GM12874 (cell line): ENCODE results near the gene KLHL28.

Experiments used
- TF ChIP-seq, protein P1 (sequence below): IDR thresholded peaks from 2 replicates; pipeline ENCODE4 v1.5.1; 2011; ENCODE audit warnings: low read depth, mild to moderate bottlenecking, control low read depth, low read length, moderate library complexity; ENCODE audit not compliant: insufficient read depth

KLHL28 gene

DNA sequence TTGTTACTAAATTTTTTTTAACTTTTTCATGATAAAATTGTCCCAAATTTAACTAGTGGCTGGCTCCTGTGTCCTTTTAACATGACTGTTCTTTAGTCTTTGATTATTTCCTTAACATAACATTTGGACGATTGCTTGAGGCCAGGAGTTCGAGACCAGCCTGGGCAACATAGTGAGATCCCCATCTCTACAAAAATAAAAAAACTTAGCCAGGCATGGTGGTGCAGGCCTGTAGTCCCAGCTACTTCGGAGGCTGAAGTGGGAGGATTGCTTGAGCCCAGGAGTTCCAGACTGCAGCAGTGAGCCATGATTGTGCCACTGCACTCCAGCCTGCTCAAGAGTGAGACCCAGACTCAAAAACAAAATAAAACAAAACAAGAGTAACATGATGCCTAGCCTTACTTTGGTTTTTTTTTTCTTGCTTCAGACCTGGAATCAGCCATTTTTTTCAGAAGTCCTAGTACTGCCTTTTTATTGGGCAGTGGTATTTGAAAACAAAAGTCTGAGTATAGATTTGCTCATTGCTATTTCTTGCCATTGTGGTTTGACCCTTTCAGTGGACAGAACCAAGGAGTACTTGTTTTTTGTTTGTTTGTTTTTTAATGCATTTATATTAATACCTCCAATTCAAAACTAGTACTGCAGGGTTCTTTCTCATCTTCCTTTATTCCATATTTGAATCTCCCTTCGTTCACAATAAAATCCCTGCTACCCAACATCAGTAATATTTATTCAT lies 5.0 kb upstream of the KLHL28 start:
- TF ChIP-seq, protein P1, sequence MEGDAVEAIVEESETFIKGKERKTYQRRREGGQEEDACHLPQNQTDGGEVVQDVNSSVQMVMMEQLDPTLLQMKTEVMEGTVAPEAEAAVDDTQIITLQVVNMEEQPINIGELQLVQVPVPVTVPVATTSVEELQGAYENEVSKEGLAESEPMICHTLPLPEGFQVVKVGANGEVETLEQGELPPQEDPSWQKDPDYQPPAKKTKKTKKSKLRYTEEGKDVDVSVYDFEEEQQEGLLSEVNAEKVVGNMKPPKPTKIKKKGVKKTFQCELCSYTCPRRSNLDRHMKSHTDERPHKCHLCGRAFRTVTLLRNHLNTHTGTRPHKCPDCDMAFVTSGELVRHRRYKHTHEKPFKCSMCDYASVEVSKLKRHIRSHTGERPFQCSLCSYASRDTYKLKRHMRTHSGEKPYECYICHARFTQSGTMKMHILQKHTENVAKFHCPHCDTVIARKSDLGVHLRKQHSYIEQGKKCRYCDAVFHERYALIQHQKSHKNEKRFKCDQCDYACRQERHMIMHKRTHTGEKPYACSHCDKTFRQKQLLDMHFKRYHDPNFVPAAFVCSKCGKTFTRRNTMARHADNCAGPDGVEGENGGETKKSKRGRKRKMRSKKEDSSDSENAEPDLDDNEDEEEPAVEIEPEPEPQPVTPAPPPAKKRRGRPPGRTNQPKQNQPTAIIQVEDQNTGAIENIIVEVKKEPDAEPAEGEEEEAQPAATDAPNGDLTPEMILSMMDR, result no peak

DNA sequence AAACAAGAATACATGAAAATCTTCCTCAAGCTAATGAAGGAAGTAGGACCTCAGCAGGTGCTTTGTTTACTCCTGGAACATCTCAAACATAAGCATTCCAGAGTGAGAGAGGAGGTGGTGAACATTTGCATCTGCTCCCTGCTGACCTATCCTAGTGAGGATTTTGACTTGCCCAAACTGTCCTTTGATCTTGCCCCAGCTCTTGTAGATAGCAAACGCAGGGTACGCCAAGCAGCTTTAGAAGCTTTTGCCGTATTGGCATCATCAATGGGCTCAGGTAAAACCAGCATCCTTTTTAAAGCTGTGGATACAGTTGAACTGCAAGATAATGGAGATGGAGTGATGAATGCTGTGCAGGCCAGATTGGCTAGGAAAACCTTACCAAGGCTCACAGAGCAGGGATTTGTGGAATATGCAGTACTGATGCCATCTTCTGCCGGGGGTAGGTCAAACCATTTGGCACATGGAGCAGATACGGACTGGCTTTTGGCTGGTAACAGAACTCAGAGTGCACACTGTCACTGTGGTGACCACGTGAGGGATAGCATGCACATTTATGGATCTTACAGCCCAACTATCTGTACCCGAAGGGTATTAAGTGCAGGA lies 2.1 kb upstream of the KLHL28 start:
- TF ChIP-seq, protein P1, result no peak

DNA sequence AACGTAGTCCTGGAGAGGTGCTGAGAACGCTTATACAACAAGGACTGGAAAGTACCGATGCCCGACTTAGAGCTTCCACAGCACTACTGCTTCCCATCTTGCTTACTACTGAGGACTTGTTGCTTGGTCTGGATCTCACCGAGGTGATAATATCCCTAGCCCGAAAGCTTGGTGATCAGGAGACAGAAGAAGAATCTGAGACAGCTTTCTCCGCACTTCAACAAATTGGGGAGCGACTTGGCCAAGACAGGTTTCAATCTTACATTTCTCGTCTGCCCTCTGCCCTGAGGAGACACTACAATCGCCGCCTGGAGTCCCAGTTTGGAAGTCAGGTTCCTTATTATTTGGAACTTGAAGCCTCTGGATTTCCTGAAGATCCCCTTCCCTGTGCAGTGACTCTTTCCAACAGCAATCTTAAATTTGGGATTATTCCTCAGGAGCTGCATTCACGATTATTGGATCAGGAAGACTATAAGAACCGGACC lies 1.3 kb upstream of the KLHL28 start:
- TF ChIP-seq, protein P1, result no peak

DNA sequence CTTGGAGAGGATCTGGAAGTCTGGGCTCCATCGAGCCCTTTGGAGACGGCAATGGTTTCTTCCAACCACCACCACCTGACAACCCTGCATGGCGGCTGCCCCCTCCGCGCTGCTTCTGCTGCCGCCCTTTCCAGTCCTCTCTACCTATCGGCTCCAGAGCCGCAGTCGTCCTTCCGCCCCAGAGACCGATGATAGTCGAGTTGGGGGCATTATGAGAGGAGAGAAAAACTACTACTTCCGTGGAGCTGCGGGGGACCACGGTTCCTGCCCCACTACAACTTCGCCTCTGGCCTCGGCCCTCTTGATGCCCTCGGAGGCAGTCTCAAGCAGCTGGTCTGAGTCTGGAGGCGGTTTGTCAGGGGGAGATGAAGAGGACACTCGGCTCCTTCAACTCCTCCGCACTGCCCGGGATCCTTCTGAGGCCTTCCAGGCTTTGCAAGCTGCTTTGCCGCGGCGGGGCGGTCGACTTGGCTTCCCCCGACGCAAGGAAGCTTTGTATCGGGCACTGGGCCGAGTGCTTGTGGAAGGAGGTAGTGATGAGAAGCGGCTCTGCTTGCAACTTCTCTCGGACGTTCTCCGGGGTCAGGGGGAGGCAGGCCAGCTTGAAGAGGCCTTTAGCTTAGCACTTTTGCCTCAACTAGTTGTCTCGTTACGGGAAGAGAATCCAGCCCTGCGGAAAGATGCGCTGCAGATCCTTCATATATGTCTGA lies 742 bp upstream of the KLHL28 start:
- TF ChIP-seq, protein P1, result no peak

DNA sequence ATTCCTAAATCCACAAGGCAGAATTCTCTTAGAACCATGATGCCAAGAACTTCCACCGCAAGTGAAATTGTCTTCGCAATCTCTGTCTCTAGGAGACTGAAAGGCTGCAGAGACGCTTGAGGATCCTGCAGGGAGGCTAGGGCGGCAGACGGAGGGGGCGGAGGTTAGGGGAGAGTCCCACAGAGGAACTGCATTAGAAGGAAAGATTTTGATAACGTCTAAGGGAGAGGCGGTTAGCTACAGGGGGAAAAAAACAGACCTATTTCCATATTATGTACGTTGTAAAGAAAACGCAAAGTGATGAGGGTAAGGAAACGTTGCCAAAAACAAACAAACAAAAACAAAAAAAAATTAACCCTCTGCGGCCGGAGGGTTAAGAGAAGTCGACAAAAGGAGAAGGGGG lies 595 bp downstream of the KLHL28 start:
- TF ChIP-seq, protein P1, result no peak

DNA sequence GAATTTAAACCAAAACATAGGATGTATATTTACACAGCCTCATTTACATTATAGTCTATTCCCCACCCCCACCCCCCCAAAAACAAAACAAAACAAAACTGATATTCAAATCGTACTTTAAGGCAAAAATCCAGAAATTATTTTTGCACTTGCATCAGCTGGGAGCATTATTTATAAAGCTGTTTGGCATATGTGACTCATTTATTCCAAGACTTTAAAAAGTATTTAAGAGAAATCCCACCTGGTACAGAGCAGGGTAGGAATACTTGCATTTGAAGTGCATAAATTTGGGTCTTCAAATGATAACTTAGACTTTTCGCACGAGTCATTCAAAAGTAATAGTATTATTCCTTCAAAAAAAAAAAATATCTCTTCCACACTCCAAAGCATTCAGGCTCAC lies 1.1 kb downstream of the KLHL28 start:
- TF ChIP-seq, protein P1, result no peak

DNA sequence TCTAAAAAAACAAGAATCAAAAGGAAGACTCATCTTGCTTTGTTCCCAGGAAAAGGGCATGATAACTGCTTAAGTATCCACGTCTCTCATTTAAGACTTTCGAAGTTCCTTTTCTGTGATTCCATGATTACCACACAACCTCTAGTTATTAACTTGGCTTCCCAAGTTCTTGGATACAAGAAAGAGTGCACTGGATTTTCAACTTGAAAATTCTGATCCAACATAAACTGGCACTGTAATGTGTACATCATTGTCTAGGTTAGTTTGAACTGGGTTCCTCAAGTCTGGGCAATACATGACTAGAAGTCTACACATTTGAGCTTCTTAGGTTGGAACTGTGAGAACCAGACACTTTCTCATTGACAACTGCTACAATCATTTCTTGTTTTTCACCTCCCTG lies 1.6 kb downstream of the KLHL28 start:
- TF ChIP-seq, protein P1, result no peak
